Body of pancreas (tissue), 4 donors: ENCODE results near the gene TSPEAR. TPM values are rescaled to one million over a fixed set of nuclear protein-coding genes. Genes with fewer than 3 reads are reported as not detected.
"Not testable (repeated sequence)": the region's sequence is repeated elsewhere in the genome, so short reads cannot be mapped to it uniquely, and the experiment has no call there.

Source experiments
- ATAC-seq: fragments of 150-250 bp; one replicate; pipeline ENCODE4 v1.9.1; 2016
- DNase-seq, 4 donors: peaks; one replicate each; pipeline ENCODE4 v3.0.0-alpha.2; 2019
- H3K27ac ChIP-seq, 4 donors: fragments of 200-600 bp; sonication (generic); 1 replicate in 3 of 4; 2 replicates in 1 of 4; pipeline versions ENCODE4 v1.5.1 to v1.6.1; 2016 to 2019; ENCODE audit warnings: mild to moderate bottlenecking in 1 of 4, mixed read lengths in 1 of 4, moderate library complexity in 1 of 4
- H3K27me3 ChIP-seq, 2 donors: fragments of 200-600 bp; sonication (generic); one replicate each; pipeline ENCODE4 v1.6.0; 2016; ENCODE audit warnings: mild to moderate bottlenecking in 1 of 2
- H3K36me3 ChIP-seq, 2 donors: fragments of 200-600 bp; sonication (generic); replicated peaks in 1 of 2; 2 replicates each; pipeline ENCODE4 v1.5.1; 2016; ENCODE audit warnings: low read depth in 2 of 2; ENCODE audit not compliant: insufficient read depth in 1 of 2
- H3K4me1 ChIP-seq: fragments of 200-600 bp; sonication (generic); one replicate; pipeline ENCODE4 v1.6.0; 2016
- H3K4me3 ChIP-seq, 2 donors: fragments of 200-600 bp; sonication (generic); 1 replicate in 1 of 2; 2 replicates in 1 of 2; pipeline ENCODE4 v1.5.1; 2016 to 2019
- H3K9me3 ChIP-seq, 3 donors: fragments of 200-600 bp; sonication (generic); 1 replicate in 2 of 3; 2 replicates in 1 of 3; pipeline ENCODE4 v1.5.1; 2016
- CTCF ChIP-seq, 7 experiments: fragments of 450-650 bp in 4 of 7; fragments of 200-600 bp in 3 of 7; sonication (generic) in 3 of 7; IDR thresholded peaks; one replicate each; pipeline ENCODE4 v1.5.1; 2016 to 2019; ENCODE audit warnings: antibody characterized with exemption in 7 of 7
- POLR2A ChIP-seq, 3 donors: fragments of 450-650 bp; IDR thresholded peaks; one replicate each; pipeline ENCODE4 v1.6.1; 2016; ENCODE audit warnings: antibody characterized with exemption in 3 of 3, mild to moderate bottlenecking in 2 of 3
- WGBS, 2 donors: methylation state at CpG; one replicate each; pipeline ENCODE4 v1.1.5; 2017; 5-methylcytosine and 5-hydroxymethylcytosine counted together
- intact Hi-C: fragments of 100-400 bp; cut with DNase I; formaldehyde crosslinking; loops from one replicate; pipeline ENCODE4 v1.15.1; 2023
- total RNA-seq, 2 donors: library from RNA; depleted of rRNA; stranded (reverse); fragments of >200 nt; gene quantifications; one replicate each; pipeline ENCODE4 v1.1.0, GENCODE V29; 2016

TSPEAR gene
- total RNA-seq, 2 donors from 2014 or later: 0.52 TPM; not detected in 1

DNA sequence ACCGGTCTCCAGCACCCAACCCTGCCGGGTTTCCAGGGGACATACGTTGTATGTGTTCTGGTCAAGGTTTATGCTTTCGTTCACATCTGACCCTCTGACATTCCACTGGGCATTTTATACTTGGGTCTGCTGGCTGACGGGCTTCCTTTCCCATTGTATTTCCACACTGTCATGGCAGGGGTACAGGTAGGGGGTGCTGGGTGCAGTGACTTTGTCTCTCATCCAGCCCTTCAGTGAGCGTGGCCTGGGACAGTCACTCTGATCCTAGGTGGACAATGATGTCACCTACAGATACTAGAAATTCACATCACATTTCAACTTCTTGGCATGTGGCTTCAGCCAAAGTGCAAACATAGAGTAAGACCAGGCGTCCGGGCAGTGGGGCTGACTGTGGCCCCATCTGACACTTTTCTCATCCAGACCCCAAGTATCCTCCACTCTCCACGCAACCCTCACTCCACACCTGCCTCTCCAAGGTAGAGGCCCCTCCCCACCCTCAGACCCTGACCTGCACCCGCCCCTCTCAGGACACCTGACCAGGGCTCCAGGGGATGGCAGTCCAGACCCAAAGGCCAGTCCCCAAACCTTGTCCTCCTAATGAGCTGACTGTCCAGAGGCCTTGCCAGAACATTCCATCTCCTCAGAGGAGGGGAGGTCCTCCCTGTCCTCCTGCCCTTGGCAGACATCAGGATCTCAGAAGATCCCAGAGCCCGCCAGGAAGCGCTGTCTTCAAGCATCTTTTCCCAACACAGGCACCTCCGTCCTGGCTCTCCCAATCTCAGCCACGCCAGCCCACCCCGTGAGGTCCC lies 75.0 kb downstream of the TSPEAR start:
- H3K27ac ChIP-seq: no peak overlapping the region
- H3K36me3 ChIP-seq: no peaks in the 10 kb centered on the region
- TF ChIP-seq POLR2A (IDR thresholded peaks at IDR 0.05) (no peak), CTCF (IDR thresholded peaks at IDR 0.05) (no peak)
- intact Hi-C loops: no loop called here
- no peaks in the 10 kb centered on the region for H3K4me1 ChIP-seq
- whole genome bisulfite sequencing, 2 donors: 55 to 56% methylated on average over 14 to 15 of the region's 15 CpGs
- H3K4me3 ChIP-seq: no peak overlapping the region
- H3K9me3 ChIP-seq: peaks cover 0 to 6% (median 0%) of the 10 kb centered on the region in 3 donors
- no peak for DNase-seq
- H3K27me3 ChIP-seq: no peaks in the 10 kb centered on the region
- no peak for ATAC-seq

GRCh38 chr21:44632067-44632466 lies 79.3 kb downstream of the TSPEAR start:
- intact Hi-C loops: no loop called here
- TF ChIP-seq POLR2A (IDR thresholded peaks at IDR 0.05) (no peak), CTCF (IDR thresholded peaks at IDR 0.05) (no peak)
- no peak for ATAC-seq

DNA sequence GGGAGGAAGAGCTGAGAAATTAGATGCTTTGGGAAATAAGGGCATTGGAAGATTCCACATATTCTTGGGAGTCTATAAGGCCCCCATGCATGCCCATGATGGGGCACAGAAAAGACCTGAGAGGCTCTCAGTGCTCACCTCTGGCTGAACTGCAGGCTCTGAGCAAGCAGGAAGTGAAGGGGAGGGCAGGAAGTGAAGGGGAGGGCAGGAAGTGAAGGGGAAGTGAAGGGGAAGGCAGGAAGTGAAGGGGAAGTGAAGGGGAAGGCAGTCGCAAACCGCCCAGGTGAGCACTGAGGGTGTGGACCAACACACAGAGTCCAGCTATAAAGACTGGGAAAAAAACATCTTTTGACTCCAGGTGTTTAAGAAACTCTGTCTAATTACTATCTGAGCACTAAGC lies 80.9 kb downstream of the TSPEAR start:
- Histone ChIP-seq H3K4me3 (no peak overlapping the region), H3K27ac (no peak overlapping the region), H3K4me1 (no peaks in the 10 kb centered on the region), H3K27me3 (no peaks in the 10 kb centered on the region), H3K36me3 (no peaks in the 10 kb centered on the region), H3K9me3 (peaks cover 0 to 6% (median 0%) of the 10 kb centered on the region in 3 donors)
- intact Hi-C loops: no loop called here
- DNase-seq: no peak
- TF ChIP-seq POLR2A (IDR thresholded peaks at IDR 0.05): no peak
- no peak for TF ChIP-seq CTCF (IDR thresholded peaks at IDR 0.05)
- no peak for ATAC-seq
- 58 to 100% methylated on average over 2 of the region's 2 CpGs for WGBS, 2 donors

More at GRCh38 chr21:44632067-44632466, 79.3 kb downstream of the TSPEAR start:
- peaks cover 0 to 6% (median 0%) of the 10 kb centered on the region in 3 donors for H3K9me3 ChIP-seq
- H3K4me3 ChIP-seq: no peak overlapping the region
- H3K4me1 ChIP-seq: no peaks in the 10 kb centered on the region
- H3K27ac ChIP-seq: no peak overlapping the region
- DNase-seq: no peak
- H3K27me3 ChIP-seq: no peaks in the 10 kb centered on the region
- H3K36me3 ChIP-seq: no peaks in the 10 kb centered on the region
- whole genome bisulfite sequencing, 2 donors: 68 to 70% methylated on average over 1 of the region's 1 CpG

DNA sequence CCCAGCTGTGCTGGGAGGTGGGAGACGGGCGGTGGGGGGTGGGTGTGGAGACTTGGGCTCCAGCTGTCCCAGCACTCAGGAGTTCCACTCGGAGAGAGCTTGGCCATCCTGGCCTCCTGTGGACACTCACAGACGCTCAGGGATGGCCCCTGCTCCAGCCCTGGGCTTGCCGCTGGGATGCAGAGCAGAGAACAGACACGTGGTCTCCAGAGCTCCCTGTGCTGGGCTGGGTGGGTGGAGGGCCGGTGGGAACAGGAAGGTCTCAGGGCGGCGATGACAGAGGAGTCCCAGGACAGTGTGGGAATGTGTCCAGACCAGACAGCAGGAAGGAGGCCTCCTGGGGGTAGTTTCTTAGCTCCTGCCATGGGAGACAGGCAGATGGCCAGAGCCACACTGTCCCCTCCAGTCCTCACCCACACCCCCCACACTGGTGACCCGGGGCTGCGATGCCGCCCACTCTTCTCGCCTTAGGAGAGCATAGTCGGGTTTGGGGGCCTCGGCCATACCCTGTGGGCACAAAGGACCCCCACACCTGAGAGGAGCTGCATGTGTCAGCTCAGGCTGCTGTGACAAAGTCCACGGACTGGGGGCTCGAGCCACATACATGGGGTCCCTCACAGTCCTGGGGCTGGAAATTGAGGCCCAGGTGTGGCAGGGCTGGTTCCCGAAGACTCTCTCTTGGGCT lies 82.5 kb downstream of the TSPEAR start:
- peaks cover 0 to 6% (median 0%) of the 10 kb centered on the region in 3 donors for H3K9me3 ChIP-seq
- WGBS, 2 donors: 59 to 66% methylated on average over 9 to 18 of the region's 18 CpGs
- TF ChIP-seq POLR2A (IDR thresholded peaks at IDR 0.05): no peak
- no peak for TF ChIP-seq CTCF (IDR thresholded peaks at IDR 0.05)
- H3K27me3 ChIP-seq: no peaks in the 10 kb centered on the region
- no peak overlapping the region for H3K4me3 ChIP-seq
- H3K27ac ChIP-seq: no peak overlapping the region
- no peak for DNase-seq
- no peaks in the 10 kb centered on the region for H3K4me1 ChIP-seq
- ATAC-seq: no peak
- intact Hi-C loops: no loop called here
- H3K36me3 ChIP-seq: no peaks in the 10 kb centered on the region

DNA sequence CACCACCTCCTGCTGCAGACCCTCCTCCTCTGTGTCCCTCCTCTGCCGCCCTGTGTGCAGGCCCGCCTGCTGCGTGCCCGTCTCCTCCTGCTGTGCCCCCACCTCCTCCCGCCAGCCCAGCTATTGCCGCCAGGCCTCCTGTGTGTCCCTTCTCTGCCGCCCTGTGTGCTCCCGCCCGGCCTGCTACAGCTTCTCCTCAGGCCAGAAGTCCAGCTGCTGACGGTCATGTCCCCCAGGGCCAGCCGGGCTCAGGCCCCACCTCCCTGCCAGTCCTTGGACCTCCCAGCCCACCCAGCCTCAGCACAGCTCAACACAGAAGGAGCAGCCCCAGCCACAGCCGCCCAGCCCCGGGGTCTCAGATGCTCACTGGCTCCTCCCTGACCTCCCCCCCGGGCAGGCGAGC lies 83.5 kb downstream of the TSPEAR start:
- 20 to 43% methylated on average over 1 to 10 of the region's 15 CpGs for WGBS, 2 donors
- DNase-seq, H3K27ac ChIP-seq, ATAC-seq, H3K4me3 ChIP-seq, H3K27me3 ChIP-seq, H3K4me1 ChIP-seq, intact Hi-C loops, H3K36me3 ChIP-seq: not testable (repeated sequence)
- H3K9me3 ChIP-seq: peaks cover 0 to 15% (median 0%) of the 10 kb centered on the region in 3 donors

- H3K27me3 ChIP-seq, H3K4me1 ChIP-seq, H3K36me3 ChIP-seq, intact Hi-C loops, H3K4me3 ChIP-seq, H3K27ac ChIP-seq, ATAC-seq, DNase-seq: not testable (repeated sequence)
- WGBS, 2 donors: 64 to 68% methylated on average over 11 to 15 of the region's 20 CpGs
- H3K9me3 ChIP-seq: peaks cover 0 to 17% (median 0%) of the 10 kb centered on the region in 3 donors
These were observed 84.1 kb downstream of the TSPEAR start for GRCh38 chr21:44627181-44627822.
